ENCODE measurements around the gene CALCA. TPM values are rescaled to one million over a fixed set of nuclear protein-coding genes. Genes with fewer than 3 reads are reported as not detected.

CALCA gene
- total RNA-seq, 4 donors from 2014 or later: 0.74 to 1.1 TPM; not detected in 2

- TF ChIP-seq CTCF (IDR thresholded peaks at IDR 0.05): no peak
- DNase-seq (ENCODE audit: low spot score) (no peak), ATAC-seq (ENCODE audit: low FRiP score) (no peak)
Observed at GRCh38 chr11:14938936-14939335, 33.2 kb downstream of the CALCA start.

GRCh38 chr11:14934641-14935351 lies 37.4 kb downstream of the CALCA start:
- no peak for ATAC-seq (ENCODE audit: low FRiP score)
- no peak for TF ChIP-seq CTCF (IDR thresholded peaks at IDR 0.05)
- DNase-seq (ENCODE audit: low spot score): no peak

GRCh38 chr11:14932447-14932846 lies 39.7 kb downstream of the CALCA start:
- TF ChIP-seq CTCF (IDR thresholded peaks at IDR 0.05): no peak
- ATAC-seq (ENCODE audit: low FRiP score): no peak

GRCh38 chr11:14930369-14930768 lies 41.8 kb downstream of the CALCA start:
- DNase-seq (ENCODE audit: low spot score): no peak
- no peak for ATAC-seq (ENCODE audit: low FRiP score)
- no peak for TF ChIP-seq CTCF (IDR thresholded peaks at IDR 0.05)

More at GRCh38 chr11:14932447-14932846, 39.7 kb downstream of the CALCA start:
- DNase-seq (ENCODE audit: low spot score): no peak

GRCh38 chr11:14927146-14927545 lies 45.0 kb downstream of the CALCA start:
- no peak for TF ChIP-seq CTCF (IDR thresholded peaks at IDR 0.05)
- DNase-seq (ENCODE audit: low spot score) (no peak), ATAC-seq (ENCODE audit: low FRiP score) (no peak)

- DNase-seq (ENCODE audit: low spot score) (no peak), ATAC-seq (ENCODE audit: low FRiP score) (no peak)
Observed at GRCh38 chr11:14924318-14924717, 47.8 kb downstream of the CALCA start.

More at GRCh38 chr11:14924318-14924717, 47.8 kb downstream of the CALCA start:
- TF ChIP-seq CTCF (IDR thresholded peaks at IDR 0.05): no peak

Other genes with a start within 250 kb of the CALCA start
- 10 to 100 TPM in 3 of 4 donors, 1 to 10 TPM in 1; 7.0 to 24.6 (median 11.0) TPM for gene CYP2R1, start 80.1 kb downstream of the CALCA start, total RNA-seq
- gene CALCB, start 101.2 kb upstream of the CALCA start, total RNA-seq: under 1 TPM in 3 of 4 donors, not detected in 1; 0.36 to 0.44 (median 0.37) TPM
- gene INSC, start 142.6 kb upstream of the CALCA start, total RNA-seq: 1 to 10 TPM in 1 of 4 donors, not detected in 3; 3.0 TPM

Data from omental fat pad (tissue), 4 donors.